Measurements from ENCODE around the gene JAG1.

JAG1 gene

GRCh38 chr20:10673842-10674683 lies at the start of gene JAG1:
JAG1 (minus strand) TSS chr20:10673999; CDS start chr20:10673530, 469 bp downstream.
- DNase-seq (ENCODE audit: low read depth), result no peak

GRCh38 chr20:10721976-10722375 lies 48.2 kb upstream of the JAG1 start:
- no peak for DNase-seq (ENCODE audit: low read depth)

GRCh38 chr20:10721137-10721896 lies 47.5 kb upstream of the JAG1 start:
- DNase-seq (ENCODE audit: low read depth), result no peak

- DNase-seq (ENCODE audit: low read depth), result no peak
These were observed 46.8 kb upstream of the JAG1 start for GRCh38 chr20:10720565-10720964.

GRCh38 chr20:10719740-10720385 lies 46.1 kb upstream of the JAG1 start:
- no peak for DNase-seq (ENCODE audit: low read depth)

GRCh38 chr20:10718661-10719060 lies 44.9 kb upstream of the JAG1 start:
- DNase-seq (ENCODE audit: low read depth), result no peak

- no peak for DNase-seq (ENCODE audit: low read depth)
These were observed 43.1 kb upstream of the JAG1 start for GRCh38 chr20:10716855-10717254.

GRCh38 chr20:10715035-10715434 lies 41.2 kb upstream of the JAG1 start:
- DNase-seq (ENCODE audit: low read depth), result no peak

- no peak for DNase-seq (ENCODE audit: low read depth)
These were observed 40.6 kb upstream of the JAG1 start for GRCh38 chr20:10714236-10714975.

- DNase-seq (ENCODE audit: low read depth), result no peak
These were observed 39.4 kb upstream of the JAG1 start for GRCh38 chr20:10713161-10713560.

GRCh38 chr20:10711903-10712451 lies 38.2 kb upstream of the JAG1 start:
- no peak for DNase-seq (ENCODE audit: low read depth)

GRCh38 chr20:10710991-10711775 lies 37.4 kb upstream of the JAG1 start:
- DNase-seq (ENCODE audit: low read depth), result no peak

GRCh38 chr20:10709916-10710315 lies 36.1 kb upstream of the JAG1 start:
- no peak for DNase-seq (ENCODE audit: low read depth)

GRCh38 chr20:10708351-10709185 lies 34.8 kb upstream of the JAG1 start:
- DNase-seq (ENCODE audit: low read depth), result no peak

- no peak for DNase-seq (ENCODE audit: low read depth)
These were observed 34.0 kb upstream of the JAG1 start for GRCh38 chr20:10707791-10708190.

- DNase-seq (ENCODE audit: low read depth), result no peak
These were observed 33.3 kb upstream of the JAG1 start for GRCh38 chr20:10707068-10707467.

GRCh38 chr20:10706460-10706811 lies 32.6 kb upstream of the JAG1 start:
- DNase-seq (ENCODE audit: low read depth), result no peak

GRCh38 chr20:10705801-10706459 lies 32.1 kb upstream of the JAG1 start:
- no peak for DNase-seq (ENCODE audit: low read depth)

GRCh38 chr20:10701607-10702006 lies 27.8 kb upstream of the JAG1 start:
- no peak for DNase-seq (ENCODE audit: low read depth)

- no peak for DNase-seq (ENCODE audit: low read depth)
These were observed 26.1 kb upstream of the JAG1 start for GRCh38 chr20:10699941-10700340.

Measured in activated T-helper 1 cell treated with Interleukin-2 at 50 U/mL for 16 hours (primary cell).